Heart right ventricle (tissue), 16 donors: ENCODE measurements around the gene HMGN4. TPM values are rescaled to one million over a fixed set of nuclear protein-coding genes. Genes with fewer than 3 reads are reported as not detected.
"Not testable (repeated sequence)": the region's sequence is repeated elsewhere in the genome, so short reads cannot be mapped to it uniquely, and the experiment has no call there.

ENCODE experiments used
- ATAC-seq, 8 donors: fragments of 200-7000 bp; cut with Tn5 transposase; one replicate each; pipeline ENCODE4 v1.9.1; 2020; ENCODE audit warnings: mild to moderate bottlenecking in 8 of 8, moderate library complexity in 8 of 8, moderate number of reproducible peaks in 1 of 8
- DNase-seq, 2 donors: peaks; one replicate each; pipeline ENCODE4 v3.0.0-alpha.2; 2020
- H3K27ac ChIP-seq, 10 donors: fragments of 200-600 bp; sonication (generic) in 2 of 10; one replicate each; pipeline versions ENCODE4 v1.5.0 to v1.8.0; 2020 to 2022; ENCODE audit warnings: mild to moderate bottlenecking in 3 of 10
- H3K27me3 ChIP-seq, 7 donors: fragments of 200-600 bp; one replicate each; pipeline ENCODE4 v1.8.0; 2021 to 2022; ENCODE audit warnings: mild to moderate bottlenecking in 2 of 7
- H3K36me3 ChIP-seq, 9 donors: fragments of 200-600 bp; sonication (generic) in 1 of 9; one replicate each; pipeline versions ENCODE4 v1.5.0 to v1.8.0; 2020 to 2022; ENCODE audit warnings: mild to moderate bottlenecking in 2 of 9
- H3K4me1 ChIP-seq, 9 donors: fragments of 200-600 bp; sonication (generic) in 1 of 9; one replicate each; pipeline versions ENCODE4 v1.5.0 to v1.8.0; 2020 to 2022; ENCODE audit warnings: mild to moderate bottlenecking in 4 of 9
- H3K4me3 ChIP-seq, 10 donors: fragments of 200-600 bp; sonication (generic) in 2 of 10; one replicate each; pipeline versions ENCODE4 v1.5.0 to v1.8.0; 2020 to 2022; ENCODE audit warnings: mild to moderate bottlenecking in 7 of 10, moderate library complexity in 2 of 10
- H3K9me3 ChIP-seq, 11 donors: fragments of 200-600 bp in 10 of 11; sonication (generic) in 2 of 11; one replicate each; pipeline versions ENCODE4 v1.5.0 to v1.8.0; 2013 to 2022; ENCODE audit warnings: mild to moderate bottlenecking in 2 of 11, control low read depth in 1 of 11, moderate library complexity in 1 of 11
- WGBS, 2 donors: extraction: QIAGEN DNeasy Blood & Tissue Kit; methylation state at CpG; one replicate each; pipeline ENCODE4 v1.1.7; 2013; ENCODE audit warnings: inconsistent platforms in 1 of 2; 5-methylcytosine and 5-hydroxymethylcytosine counted together
- intact Hi-C, 10 donors: fragments of 100-400 bp; cut with DNase I; formaldehyde crosslinking; loops; one replicate each; pipeline versions ENCODE4 v1.11.1 to v1.14.2; 2022
- polyA plus RNA-seq, 2 donors: library from polyadenylated mRNA; stranded (reverse); fragments of 200-250 nt; gene quantifications; one replicate each; pipeline ENCODE4 v1.2.3, GENCODE V29; 2013
- total RNA-seq, 10 donors: library from RNA; stranded (reverse); fragmentation: NEBNext Ultra II Directional in 3 of 10; extraction: Animal tissue kit (Norgen Biotek cat#: 25700) in 3 of 10; gene quantifications; one replicate each; pipeline versions ENCODE4 v1.2.1 to v1.2.4, GENCODE V29; 2021 to 2023
- TF ChIP-seq, protein P1 (sequence below), 9 donors: fragments of 200-600 bp; sonication (generic) in 2 of 9; IDR thresholded peaks; one replicate each; pipeline versions ENCODE4 v1.5.0 to v1.8.0; 2021 to 2022; ENCODE audit warnings: antibody characterized with exemption in 9 of 9, mild to moderate bottlenecking in 5 of 9, moderate library complexity in 1 of 9
- donor health status: Arrhythmogenic right ventricular cardiomyopathy.
- donor health status: ischemic (EF 13 %, LVEDD 7.1; RV severe dilation, severe dysfunction).
- donor health status: healthy with polysubstance abuse.
- donor health status: DM: no; HTN: yes; CAD: no.
- donor health status: DM: no; HTN: no; CAD: no.
- donor health status: ischemic (EF 25% LVEDD 6.9; RV normal size, moderate dysfunction).
- donor health status: ischemic (EF 25% LVEDD 5.7; RV mildly dilated, moderate dysfunction).
- donor health status: healthy.
- donor health status: DM: yes; HTN: yes; CAD: no.
- donor health status: Ischemic cardiomyopathy.
- donor health status: ischemic (EF 35%, LVEDD 5.7; RV mildly dilated, moderate dysfunction).
- donor health status: nonischemic (EF 11% LVEDD 7.7; RV severe dilation, severe dysfunction).
- donor health status: DM: yes; HTN: yes; CAD: no.
- donor health status: PGD.
- donor health status: ischemic (EF 29% LVEDD 5.4; RV normal size, mild dysfunction).
- donor health status: nonischemic (EF 23%, LVEDD 6.1; RV moderate dilation, normal function).

HMGN4 gene
- total and polyA plus RNA-seq, 12 donors, result 8.2 to 35.0 (median 29.8) TPM

- intact Hi-C loops, result no loop called here
- ATAC-seq (no peak), DNase-seq (no peak)
- Histone ChIP-seq H3K4me1 (peaks cover 4 to 23% (median 18%) of the 10 kb centered on the region in 9 donors), H3K4me3 (no peak overlapping the region), H3K27ac (no peak overlapping the region), H3K9me3 (no peaks in the 10 kb centered on the region), H3K27me3 (no peaks in the 10 kb centered on the region), H3K36me3 (peaks cover 0 to 51% (median 9%) of the 10 kb centered on the region in 9 donors)
- 62 to 73% methylated on average over 1 of the region's 1 CpG for WGBS, 2 donors
- TF ChIP-seq, protein P1, sequence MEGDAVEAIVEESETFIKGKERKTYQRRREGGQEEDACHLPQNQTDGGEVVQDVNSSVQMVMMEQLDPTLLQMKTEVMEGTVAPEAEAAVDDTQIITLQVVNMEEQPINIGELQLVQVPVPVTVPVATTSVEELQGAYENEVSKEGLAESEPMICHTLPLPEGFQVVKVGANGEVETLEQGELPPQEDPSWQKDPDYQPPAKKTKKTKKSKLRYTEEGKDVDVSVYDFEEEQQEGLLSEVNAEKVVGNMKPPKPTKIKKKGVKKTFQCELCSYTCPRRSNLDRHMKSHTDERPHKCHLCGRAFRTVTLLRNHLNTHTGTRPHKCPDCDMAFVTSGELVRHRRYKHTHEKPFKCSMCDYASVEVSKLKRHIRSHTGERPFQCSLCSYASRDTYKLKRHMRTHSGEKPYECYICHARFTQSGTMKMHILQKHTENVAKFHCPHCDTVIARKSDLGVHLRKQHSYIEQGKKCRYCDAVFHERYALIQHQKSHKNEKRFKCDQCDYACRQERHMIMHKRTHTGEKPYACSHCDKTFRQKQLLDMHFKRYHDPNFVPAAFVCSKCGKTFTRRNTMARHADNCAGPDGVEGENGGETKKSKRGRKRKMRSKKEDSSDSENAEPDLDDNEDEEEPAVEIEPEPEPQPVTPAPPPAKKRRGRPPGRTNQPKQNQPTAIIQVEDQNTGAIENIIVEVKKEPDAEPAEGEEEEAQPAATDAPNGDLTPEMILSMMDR (IDR thresholded peaks at IDR 0.05), result no peak
Observed at GRCh38 chr6:26541579-26541978, 3.4 kb downstream of the HMGN4 start.

DNA sequence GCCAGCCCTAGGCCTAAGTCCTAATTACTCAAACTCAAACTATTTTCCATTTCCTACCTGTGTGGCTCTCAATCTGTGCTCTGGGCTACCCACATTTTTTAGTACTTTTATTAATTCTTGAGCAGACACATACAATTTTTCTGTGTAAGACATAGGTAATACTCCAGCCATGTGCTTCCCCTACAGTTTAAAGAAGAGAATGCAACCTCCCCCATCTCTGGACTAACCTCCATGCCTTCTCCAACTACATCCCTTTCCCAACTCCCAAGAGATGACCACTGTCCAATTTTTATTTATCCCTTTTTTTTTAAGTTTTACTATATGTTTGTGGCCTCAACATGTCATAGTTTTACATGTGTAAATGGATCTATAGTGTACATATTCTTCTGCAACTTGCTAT, 5.8 kb downstream of the HMGN4 start:
- H3K9me3 ChIP-seq, result no peaks in the 10 kb centered on the region
- peaks cover 0 to 55% (median 9%) of the 10 kb centered on the region in 9 donors for H3K36me3 ChIP-seq
- no peak for ATAC-seq

GRCh38 chr6:26544473-26544872, 6.3 kb downstream of the HMGN4 start:
- Histone ChIP-seq H3K27ac (no peak overlapping the region), H3K4me1 (peaks cover 0 to 13% (median 4%) of the 10 kb centered on the region in 9 donors), H3K27me3 (no peaks in the 10 kb centered on the region), H3K36me3 (peaks cover 0 to 55% (median 9%) of the 10 kb centered on the region in 9 donors), H3K4me3 (no peak overlapping the region), H3K9me3 (no peaks in the 10 kb centered on the region)
- intact Hi-C loops, result no loop called here
- TF ChIP-seq, protein P1 (IDR thresholded peaks at IDR 0.05), result no peak
- ATAC-seq (no peak), DNase-seq (no peak)

More for the DNA sequence above, 5.8 kb downstream of the HMGN4 start:
- H3K4me1 ChIP-seq, result peaks cover 3 to 18% (median 9%) of the 10 kb centered on the region in 9 donors
- H3K4me3 ChIP-seq, result no peak overlapping the region
- no peak overlapping the region for H3K27ac ChIP-seq
- no peaks in the 10 kb centered on the region for H3K27me3 ChIP-seq
- intact Hi-C loops, result no loop called here
- TF ChIP-seq, protein P1 (IDR thresholded peaks at IDR 0.05), result peak in 3 of 9 donors; percentile 8 to 46 (median 28)
- DNase-seq, result no peak

DNA sequence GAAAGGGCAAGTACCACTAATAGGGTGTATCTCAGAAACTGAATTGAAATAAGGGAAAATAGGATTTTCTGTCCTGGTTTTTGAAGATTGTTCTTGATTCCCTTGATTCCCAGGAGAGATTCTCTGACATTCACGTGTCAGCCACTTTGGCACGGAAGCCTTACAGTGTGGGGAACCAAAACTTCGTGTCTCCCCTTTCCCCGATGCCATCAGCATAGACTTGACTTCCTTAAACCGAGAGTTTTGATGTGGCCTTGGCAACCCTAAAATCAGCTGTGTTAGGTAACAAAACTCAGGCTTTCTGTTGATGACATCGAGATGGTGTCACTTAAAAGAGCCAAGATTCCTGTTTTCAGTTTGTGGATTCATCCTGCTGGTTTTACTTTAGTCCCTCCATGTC, 7.5 kb downstream of the HMGN4 start:
- peaks cover 0 to 55% (median 5%) of the 10 kb centered on the region in 9 donors for H3K36me3 ChIP-seq
- no peak for DNase-seq
- H3K4me3 ChIP-seq, result no peak overlapping the region
- intact Hi-C loops, result no loop called here
- TF ChIP-seq, protein P1 (IDR thresholded peaks at IDR 0.05), result no peak
- no peak for ATAC-seq
- no peak overlapping the region for H3K27ac ChIP-seq
- H3K4me1 ChIP-seq, result peaks cover 0 to 15% (median 0%) of the 10 kb centered on the region in 9 donors
- WGBS, 2 donors, result 85 to 88% methylated on average over 6 of the region's 6 CpGs
- no peaks in the 10 kb centered on the region for H3K9me3 ChIP-seq
- H3K27me3 ChIP-seq, result no peaks in the 10 kb centered on the region

- 96% methylated on average over 18 of the region's 18 CpGs for WGBS, 2 donors
- DNase-seq, result not testable (repeated sequence)
Observed at GRCh38 chr6:26547363-26547762, 9.2 kb downstream of the HMGN4 start.

More at GRCh38 chr6:26547363-26547762, 9.2 kb downstream of the HMGN4 start:
- intact Hi-C loops, H3K4me3 ChIP-seq, H3K27ac ChIP-seq, H3K9me3 ChIP-seq, ATAC-seq, H3K27me3 ChIP-seq: not testable (repeated sequence)
- Histone ChIP-seq H3K4me1 (peaks cover 0 to 18% (median 0%) of the 10 kb centered on the region in 9 donors), H3K36me3 (peaks cover 0 to 44% (median 5%) of the 10 kb centered on the region in 9 donors)
